DOHH2 (cell line): ENCODE results near the gene CABCOCO1.

Experiments used
- H3F3A ChIP-seq: fragments of 200-600 bp; sonication (generic), shearing (Covaris generic); 2 replicates; pipeline ENCODE4 v1.6.0; 2016; ENCODE audit warnings: antibody characterized with exemption, mild to moderate bottlenecking; ENCODE audit not compliant: control insufficient read depth, insufficient read depth
- H3K27ac ChIP-seq: fragments of 200-600 bp; sonication (generic); 2 replicates; pipeline ENCODE4 v1.5.1; 2014; ENCODE audit warnings: low read depth, mild to moderate bottlenecking, low read length, moderate library complexity
- H3K27me3 ChIP-seq: fragments of 200-600 bp; sonication (generic); 2 replicates; pipeline ENCODE4 v1.6.1; 2014; ENCODE audit warnings: mild to moderate bottlenecking, low read length, mixed read lengths; ENCODE audit not compliant: control insufficient read depth
- H3K36me3 ChIP-seq: fragments of 200-600 bp; sonication (generic); 2 replicates; pipeline ENCODE4 v1.6.1; 2014; ENCODE audit warnings: mild to moderate bottlenecking, low read length, moderate library complexity, mixed read lengths; ENCODE audit not compliant: control insufficient read depth
- H3K4me1 ChIP-seq: fragments of 200-600 bp; sonication (generic); 2 replicates; pipeline ENCODE4 v1.6.1; 2014; ENCODE audit warnings: mild to moderate bottlenecking, low read length, mixed read lengths; ENCODE audit not compliant: control insufficient read depth
- H3K4me2 ChIP-seq: fragments of 200-600 bp; sonication (generic); 2 replicates; pipeline ENCODE4 v1.6.0; 2014; ENCODE audit warnings: mild to moderate bottlenecking, low read length, moderate library complexity
- H3K4me3 ChIP-seq: fragments of 200-600 bp; sonication (generic); 2 replicates; pipeline ENCODE4 v1.5.1; 2014; ENCODE audit warnings: mild to moderate bottlenecking, low read length, mixed read lengths
- H3K79me2 ChIP-seq: fragments of 200-600 bp; sonication (generic); 2 replicates; pipeline ENCODE4 v1.6.1; 2014; ENCODE audit warnings: mild to moderate bottlenecking, low read length, mixed read lengths; ENCODE audit not compliant: control insufficient read depth
- H3K9me2 ChIP-seq: fragments of 200-600 bp; sonication (generic); replicated peaks from 2 replicates; pipeline ENCODE4 v1.6.1; 2014; ENCODE audit warnings: mild to moderate bottlenecking, low read length, mixed read lengths; ENCODE audit not compliant: control insufficient read depth
- H3K9me3 ChIP-seq: fragments of 200-600 bp; sonication (generic); 2 replicates; pipeline ENCODE4 v1.6.1; 2014; ENCODE audit warnings: antibody characterized with exemption, low read length, mixed read lengths; ENCODE audit not compliant: control insufficient read depth, insufficient read depth
- H4K20me1 ChIP-seq: fragments of 200-600 bp; sonication (generic); 2 replicates; pipeline ENCODE4 v1.6.0; 2014; ENCODE audit warnings: low read depth, mild to moderate bottlenecking, antibody characterized with exemption, low read length, moderate library complexity; ENCODE audit not compliant: control insufficient read depth, insufficient read depth
- CTCF ChIP-seq: fragments of 200-600 bp; sonication (generic); IDR thresholded peaks from one replicate; pipeline ENCODE4 v1.5.1; 2014; ENCODE audit warnings: antibody characterized with exemption, mild to moderate bottlenecking, low read depth, low read length; ENCODE audit not compliant: poor library complexity, severe bottlenecking
- EZH2phosphoT487 ChIP-seq: fragments of 200-600 bp; sonication (generic); IDR thresholded peaks from 2 replicates; pipeline ENCODE4 v1.6.1; 2017; ENCODE audit warnings: borderline replicate concordance, mild to moderate bottlenecking, antibody characterized with exemption, low read length, moderate library complexity, mixed read lengths

Gene CABCOCO1

GRCh38 chr10:61731638-61732037 is 68.9 kb downstream of the CABCOCO1 start:
- H3K27ac ChIP-seq: no peak overlapping the region
- no peaks in the 10 kb centered on the region for H3K9me2 ChIP-seq
- no peaks in the 10 kb centered on the region for H4K20me1 ChIP-seq
- H3K9me3 ChIP-seq: no peaks in the 10 kb centered on the region
- H3K79me2 ChIP-seq: no peaks in the 10 kb centered on the region
- no peaks in the 10 kb centered on the region for H3F3A ChIP-seq
- no peak overlapping the region for H3K4me3 ChIP-seq
- H3K36me3 ChIP-seq: no peaks in the 10 kb centered on the region
- no peaks in the 10 kb centered on the region for H3K4me1 ChIP-seq
- H3K4me2 ChIP-seq: no peak overlapping the region
- H3K27me3 ChIP-seq: peaks cover 12% of the 10 kb centered on the region
- TF ChIP-seq EZH2phosphoT487 (no peak), CTCF (no peak)

GRCh38 chr10:61732629-61733278 is 70.0 kb downstream of the CABCOCO1 start:
- H3K4me3 ChIP-seq: no peak overlapping the region
- no peak for TF ChIP-seq EZH2phosphoT487
- no peak for TF ChIP-seq CTCF
- no peak overlapping the region for H3K27ac ChIP-seq

GRCh38 chr10:61733358-61733940 is 70.7 kb downstream of the CABCOCO1 start:
- H3K9me3 ChIP-seq: no peaks in the 10 kb centered on the region
- no peaks in the 10 kb centered on the region for H3K9me2 ChIP-seq
- no peak for TF ChIP-seq EZH2phosphoT487
- TF ChIP-seq CTCF: peak; percentile 58
- no peaks in the 10 kb centered on the region for H3K36me3 ChIP-seq
- H3K27ac ChIP-seq: no peak overlapping the region
- no peak overlapping the region for H3K4me2 ChIP-seq
- no peaks in the 10 kb centered on the region for H3F3A ChIP-seq
- no peak overlapping the region for H3K4me3 ChIP-seq
- peaks cover 12% of the 10 kb centered on the region for H3K27me3 ChIP-seq
- H4K20me1 ChIP-seq: no peaks in the 10 kb centered on the region
- no peaks in the 10 kb centered on the region for H3K79me2 ChIP-seq
- H3K4me1 ChIP-seq: no peaks in the 10 kb centered on the region

More at GRCh38 chr10:61732629-61733278, 70.0 kb downstream of the CABCOCO1 start:
- Histone ChIP-seq H3K4me1 (no peaks in the 10 kb centered on the region), H3K79me2 (no peaks in the 10 kb centered on the region), H3K4me2 (no peak overlapping the region), H3K9me2 (no peaks in the 10 kb centered on the region), H3K36me3 (no peaks in the 10 kb centered on the region), H3K9me3 (no peaks in the 10 kb centered on the region), H3K27me3 (peaks cover 12% of the 10 kb centered on the region), H4K20me1 (no peaks in the 10 kb centered on the region), H3F3A (no peaks in the 10 kb centered on the region)
